ENCODE data around the gene PNPLA1.

PNPLA1 gene

GRCh38 chr6:36226438-36227047 lies 43.3 kb upstream of the PNPLA1 start:
- H3K4me1 ChIP-seq (ENCODE audit: control insufficient read depth, low read length): no peaks in the 10 kb centered on the region
- H3K4me2 ChIP-seq (ENCODE audit: low read length): no peak overlapping the region
- H3K4me3 ChIP-seq (ENCODE audit: low read length): no peak overlapping the region
- H3K9me3 ChIP-seq (ENCODE audit: control insufficient read depth, insufficient read depth, low read length): no peaks in the 10 kb centered on the region
- no peaks in the 10 kb centered on the region for H3K27me3 ChIP-seq (ENCODE audit: control insufficient read depth, low read length)
- H3K79me2 ChIP-seq (ENCODE audit: control insufficient read depth, low read length): no peaks in the 10 kb centered on the region
- no peak for TF ChIP-seq EZH2phosphoT487 (IDR thresholded peaks at IDR 0.05; ENCODE audit: borderline replicate concordance, low read length)
- no peaks in the 10 kb centered on the region for H4K20me1 ChIP-seq (ENCODE audit: control insufficient read depth, insufficient read depth, low read depth, low read length)
- no peaks in the 10 kb centered on the region for H3F3A ChIP-seq (ENCODE audit: control insufficient read depth, insufficient read depth)
- H3K9me2 ChIP-seq (replicated peaks; ENCODE audit: control insufficient read depth, low read length): no peaks in the 10 kb centered on the region
- H3K36me3 ChIP-seq (ENCODE audit: control insufficient read depth, low read length): peaks cover 74% of the 10 kb centered on the region
- H3K27ac ChIP-seq (ENCODE audit: low read depth, low read length): no peak overlapping the region

GRCh38 chr6:36227379-36228228 lies 42.3 kb upstream of the PNPLA1 start:
- no peaks in the 10 kb centered on the region for H4K20me1 ChIP-seq (ENCODE audit: control insufficient read depth, insufficient read depth, low read depth, low read length)
- no peaks in the 10 kb centered on the region for H3K4me1 ChIP-seq (ENCODE audit: control insufficient read depth, low read length)
- no peaks in the 10 kb centered on the region for H3K9me2 ChIP-seq (replicated peaks; ENCODE audit: control insufficient read depth, low read length)
- H3K4me3 ChIP-seq (ENCODE audit: low read length): no peak overlapping the region
- no peak overlapping the region for H3K27ac ChIP-seq (ENCODE audit: low read depth, low read length)
- no peaks in the 10 kb centered on the region for H3K27me3 ChIP-seq (ENCODE audit: control insufficient read depth, low read length)
- H3K36me3 ChIP-seq (ENCODE audit: control insufficient read depth, low read length): peaks cover 68% of the 10 kb centered on the region
- H3K79me2 ChIP-seq (ENCODE audit: control insufficient read depth, low read length): no peaks in the 10 kb centered on the region
- no peak overlapping the region for H3K4me2 ChIP-seq (ENCODE audit: low read length)
- TF ChIP-seq, protein P1, sequence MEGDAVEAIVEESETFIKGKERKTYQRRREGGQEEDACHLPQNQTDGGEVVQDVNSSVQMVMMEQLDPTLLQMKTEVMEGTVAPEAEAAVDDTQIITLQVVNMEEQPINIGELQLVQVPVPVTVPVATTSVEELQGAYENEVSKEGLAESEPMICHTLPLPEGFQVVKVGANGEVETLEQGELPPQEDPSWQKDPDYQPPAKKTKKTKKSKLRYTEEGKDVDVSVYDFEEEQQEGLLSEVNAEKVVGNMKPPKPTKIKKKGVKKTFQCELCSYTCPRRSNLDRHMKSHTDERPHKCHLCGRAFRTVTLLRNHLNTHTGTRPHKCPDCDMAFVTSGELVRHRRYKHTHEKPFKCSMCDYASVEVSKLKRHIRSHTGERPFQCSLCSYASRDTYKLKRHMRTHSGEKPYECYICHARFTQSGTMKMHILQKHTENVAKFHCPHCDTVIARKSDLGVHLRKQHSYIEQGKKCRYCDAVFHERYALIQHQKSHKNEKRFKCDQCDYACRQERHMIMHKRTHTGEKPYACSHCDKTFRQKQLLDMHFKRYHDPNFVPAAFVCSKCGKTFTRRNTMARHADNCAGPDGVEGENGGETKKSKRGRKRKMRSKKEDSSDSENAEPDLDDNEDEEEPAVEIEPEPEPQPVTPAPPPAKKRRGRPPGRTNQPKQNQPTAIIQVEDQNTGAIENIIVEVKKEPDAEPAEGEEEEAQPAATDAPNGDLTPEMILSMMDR (IDR thresholded peaks at IDR 0.05; ENCODE audit: low read depth, low read length, poor library complexity, severe bottlenecking): no peak
- TF ChIP-seq EZH2phosphoT487 (IDR thresholded peaks at IDR 0.05; ENCODE audit: borderline replicate concordance, low read length): no peak
- H3K9me3 ChIP-seq (ENCODE audit: control insufficient read depth, insufficient read depth, low read length): no peaks in the 10 kb centered on the region
- H3F3A ChIP-seq (ENCODE audit: control insufficient read depth, insufficient read depth): no peaks in the 10 kb centered on the region

- Histone ChIP-seq H4K20me1 (ENCODE audit: control insufficient read depth, insufficient read depth, low read depth, low read length) (no peaks in the 10 kb centered on the region), H3K36me3 (ENCODE audit: control insufficient read depth, low read length) (peaks cover 61% of the 10 kb centered on the region), H3K9me2 (replicated peaks; ENCODE audit: control insufficient read depth, low read length) (no peaks in the 10 kb centered on the region), H3K9me3 (ENCODE audit: control insufficient read depth, insufficient read depth, low read length) (no peaks in the 10 kb centered on the region), H3F3A (ENCODE audit: control insufficient read depth, insufficient read depth) (no peaks in the 10 kb centered on the region), H3K27me3 (ENCODE audit: control insufficient read depth, low read length) (no peaks in the 10 kb centered on the region), H3K4me2 (ENCODE audit: low read length) (no peak overlapping the region), H3K4me1 (ENCODE audit: control insufficient read depth, low read length) (no peaks in the 10 kb centered on the region), H3K27ac (ENCODE audit: low read depth, low read length) (no peak overlapping the region), H3K79me2 (ENCODE audit: control insufficient read depth, low read length) (no peaks in the 10 kb centered on the region), H3K4me3 (ENCODE audit: low read length) (no peak overlapping the region)
- no peak for TF ChIP-seq EZH2phosphoT487 (IDR thresholded peaks at IDR 0.05; ENCODE audit: borderline replicate concordance, low read length)
- TF ChIP-seq, protein P1 (IDR thresholded peaks at IDR 0.05; ENCODE audit: low read depth, low read length, poor library complexity, severe bottlenecking): no peak
These were observed 40.6 kb upstream of the PNPLA1 start for GRCh38 chr6:36229223-36229622.

- H3K36me3 ChIP-seq (ENCODE audit: control insufficient read depth, low read length): peaks cover 52% of the 10 kb centered on the region
- H3K4me1 ChIP-seq (ENCODE audit: control insufficient read depth, low read length): no peaks in the 10 kb centered on the region
- H3K9me2 ChIP-seq (replicated peaks; ENCODE audit: control insufficient read depth, low read length): no peaks in the 10 kb centered on the region
- H3K27me3 ChIP-seq (ENCODE audit: control insufficient read depth, low read length): no peaks in the 10 kb centered on the region
- no peak overlapping the region for H3K4me2 ChIP-seq (ENCODE audit: low read length)
- H3F3A ChIP-seq (ENCODE audit: control insufficient read depth, insufficient read depth): no peaks in the 10 kb centered on the region
- no peak for TF ChIP-seq EZH2phosphoT487 (IDR thresholded peaks at IDR 0.05; ENCODE audit: borderline replicate concordance, low read length)
- TF ChIP-seq, protein P1 (IDR thresholded peaks at IDR 0.05; ENCODE audit: low read depth, low read length, poor library complexity, severe bottlenecking): no peak
- no peaks in the 10 kb centered on the region for H3K9me3 ChIP-seq (ENCODE audit: control insufficient read depth, insufficient read depth, low read length)
- H3K79me2 ChIP-seq (ENCODE audit: control insufficient read depth, low read length): no peaks in the 10 kb centered on the region
- H3K27ac ChIP-seq (ENCODE audit: low read depth, low read length): no peak overlapping the region
- no peaks in the 10 kb centered on the region for H4K20me1 ChIP-seq (ENCODE audit: control insufficient read depth, insufficient read depth, low read depth, low read length)
- no peak overlapping the region for H3K4me3 ChIP-seq (ENCODE audit: low read length)
These were observed 39.5 kb upstream of the PNPLA1 start for GRCh38 chr6:36230371-36230770.
